CD4-positive, alpha-beta T cell (primary cell): ENCODE results near the gene TLR6. TPM values are rescaled to one million over a fixed set of nuclear protein-coding genes. Genes with fewer than 3 reads are reported as not detected.

Experiments used
- ATAC-seq: fragments of 200-7000 bp; cut with Tn5 transposase; one replicate; pipeline ENCODE4 v1.10.0; 2022; ENCODE audit warnings: mild to moderate bottlenecking; ENCODE audit not compliant: poor library complexity
- CTCF ChIA-PET: fragments of 350-600 bp; sonication (Branson Sonifier 250); formaldehyde crosslinking; loops from one replicate; lab custom pipeline; 2021; ENCODE audit warnings: antibody characterized with exemption, inconsistent platforms; lab: Charles Lee
- POLR2A ChIA-PET: fragments of 350-600 bp; sonication (Branson Sonifier 250); formaldehyde crosslinking; loops from one replicate; lab custom pipeline; 2021; ENCODE audit warnings: antibody characterized with exemption, inconsistent platforms; lab: Charles Lee
- DNase-seq, 14 experiments: peaks; one replicate each; pipeline ENCODE4 v3.0.0-alpha.2; 2013 to 2020; ENCODE audit warnings: mixed read lengths in 2 of 14
- H3K27ac ChIP-seq, 2 donors: one replicate each; pipeline versions ENCODE4 v1.5.1 to v1.7.0; 2013; ENCODE audit warnings: low read length in 2 of 2, low read depth in 1 of 2, mild to moderate bottlenecking in 1 of 2
- H3K27me3 ChIP-seq, 2 experiments: 1 replicate in 1 of 2; 2 replicates in 1 of 2; pipeline versions ENCODE4 v1.6.1 to v1.7.0; 2013; ENCODE audit warnings: low read length in 2 of 2, control low read depth in 1 of 2, mild to moderate bottlenecking in 1 of 2, moderate library complexity in 1 of 2; ENCODE audit not compliant: insufficient read depth in 2 of 2, control insufficient read depth in 1 of 2
- H3K36me3 ChIP-seq: one replicate; pipeline ENCODE4 v1.6.1; 2013; ENCODE audit warnings: low read length, control low read depth; ENCODE audit not compliant: insufficient read depth
- H3K4me1 ChIP-seq: one replicate; pipeline ENCODE4 v1.6.1; 2013; ENCODE audit warnings: low read length, control low read depth; ENCODE audit not compliant: insufficient read depth
- H3K4me3 ChIP-seq: one replicate; pipeline ENCODE4 v1.5.1; 2013; ENCODE audit warnings: mild to moderate bottlenecking, low read length, moderate library complexity
- H3K9me3 ChIP-seq, 2 experiments: 1 replicate in 1 of 2; 2 replicates in 1 of 2; pipeline versions ENCODE4 v1.6.1 to v1.7.0; 2013; ENCODE audit warnings: low read length in 2 of 2, mild to moderate bottlenecking in 2 of 2, control low read depth in 1 of 2, moderate library complexity in 1 of 2; ENCODE audit not compliant: control insufficient read depth in 1 of 2, insufficient read depth in 1 of 2
- H3K27ac Mint-ChIP-seq: one replicate; pipeline ENCODE4 v1.8.0; 2020; ENCODE audit warnings: mixed read lengths
- H3K27me3 Mint-ChIP-seq: one replicate; pipeline ENCODE4 v1.8.0; 2021; ENCODE audit warnings: mixed read lengths
- H3K36me3 Mint-ChIP-seq: one replicate; pipeline ENCODE4 v1.8.0; 2021; ENCODE audit warnings: low read depth, mixed read lengths
- H3K4me1 Mint-ChIP-seq: one replicate; pipeline ENCODE4 v1.8.0; 2021; ENCODE audit warnings: low read depth, mixed read lengths
- H3K4me3 Mint-ChIP-seq: one replicate; pipeline ENCODE4 v1.8.0; 2020; ENCODE audit warnings: mild to moderate bottlenecking, mixed read lengths
- H3K9me3 Mint-ChIP-seq: one replicate; pipeline ENCODE4 v1.8.0; 2020; ENCODE audit warnings: mixed read lengths
- intact Hi-C, 2 experiments: fragments of 100-400 bp; cut with DNase I in 1 of 2; cut with micrococcal nuclease in 1 of 2; formaldehyde crosslinking; loops; one replicate each; pipeline versions ENCODE4 v1.15.1 to v1.9.0; 2023 to 2025; cut with DNase I, micrococcal nuclease
- total RNA-seq, 174 experiments: library from RNA in 2 of 174; stranded (reverse) in 2 of 174; gene quantifications; one replicate each; pipeline ENCODE4 v1.2.3 and lab custom pipeline; 2021 to 2026
- TF ChIP-seq, protein P1 (sequence below): fragments of 200-600 bp; IDR thresholded peaks from one replicate; pipeline ENCODE4 v1.8.0; 2022; ENCODE audit warnings: antibody characterized with exemption, mild to moderate bottlenecking

Gene TLR6
- total RNA-seq, 2 experiments from 2014 or later, result 0.69 to 1.3 TPM

- DNase-seq (no peak), ATAC-seq (no peak)
- H3K27ac Mint-ChIP-seq, result no peak overlapping the region
- intact Hi-C loops, result no loop called here
- TF ChIP-seq, protein P1, sequence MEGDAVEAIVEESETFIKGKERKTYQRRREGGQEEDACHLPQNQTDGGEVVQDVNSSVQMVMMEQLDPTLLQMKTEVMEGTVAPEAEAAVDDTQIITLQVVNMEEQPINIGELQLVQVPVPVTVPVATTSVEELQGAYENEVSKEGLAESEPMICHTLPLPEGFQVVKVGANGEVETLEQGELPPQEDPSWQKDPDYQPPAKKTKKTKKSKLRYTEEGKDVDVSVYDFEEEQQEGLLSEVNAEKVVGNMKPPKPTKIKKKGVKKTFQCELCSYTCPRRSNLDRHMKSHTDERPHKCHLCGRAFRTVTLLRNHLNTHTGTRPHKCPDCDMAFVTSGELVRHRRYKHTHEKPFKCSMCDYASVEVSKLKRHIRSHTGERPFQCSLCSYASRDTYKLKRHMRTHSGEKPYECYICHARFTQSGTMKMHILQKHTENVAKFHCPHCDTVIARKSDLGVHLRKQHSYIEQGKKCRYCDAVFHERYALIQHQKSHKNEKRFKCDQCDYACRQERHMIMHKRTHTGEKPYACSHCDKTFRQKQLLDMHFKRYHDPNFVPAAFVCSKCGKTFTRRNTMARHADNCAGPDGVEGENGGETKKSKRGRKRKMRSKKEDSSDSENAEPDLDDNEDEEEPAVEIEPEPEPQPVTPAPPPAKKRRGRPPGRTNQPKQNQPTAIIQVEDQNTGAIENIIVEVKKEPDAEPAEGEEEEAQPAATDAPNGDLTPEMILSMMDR, result no peak
- no peak overlapping the region for H3K27ac ChIP-seq
- POLR2A ChIA-PET, result no interaction called here
- H3K36me3 Mint-ChIP-seq, result no peaks in the 10 kb centered on the region
- no peaks in the 10 kb centered on the region for H3K27me3 Mint-ChIP-seq
- H3K4me3 ChIP-seq, result no peak overlapping the region
- CTCF ChIA-PET, result no interaction called here
- no peaks in the 10 kb centered on the region for H3K36me3 ChIP-seq
- peaks cover 7% of the 10 kb centered on the region for H3K9me3 Mint-ChIP-seq
- H3K9me3 ChIP-seq, result peaks cover 5 to 7% of the 10 kb centered on the region in 2 experiments
- H3K4me1 ChIP-seq, result no peaks in the 10 kb centered on the region
- no peaks in the 10 kb centered on the region for H3K27me3 ChIP-seq
- H3K4me3 Mint-ChIP-seq, result no peak overlapping the region
- H3K4me1 Mint-ChIP-seq, result peaks cover 9% of the 10 kb centered on the region
Measured at GRCh38 chr4:38823766-38824165, 32.9 kb downstream of the TLR6 start.

GRCh38 chr4:38822748-38823303 is 33.8 kb downstream of the TLR6 start:
- no peaks in the 10 kb centered on the region for H3K36me3 Mint-ChIP-seq
- Histone ChIP-seq H3K36me3 (no peaks in the 10 kb centered on the region), H3K27ac (no peak overlapping the region), H3K9me3 (peaks cover 5 to 7% of the 10 kb centered on the region in 2 experiments), H3K27me3 (no peaks in the 10 kb centered on the region), H3K4me3 (no peak overlapping the region), H3K4me1 (no peaks in the 10 kb centered on the region)
- TF ChIP-seq, protein P1, result no peak
- POLR2A ChIA-PET, result interaction anchor here (1.0 kb wide), 1 partner anchor 19 kb away, joined by 3 read pairs; the partner anchor contains the start of gene TLR1
- ATAC-seq (no peak), DNase-seq (no peak)
- peaks cover 9% of the 10 kb centered on the region for H3K4me1 Mint-ChIP-seq
- H3K27ac Mint-ChIP-seq, result no peak overlapping the region
- H3K4me3 Mint-ChIP-seq, result no peak overlapping the region
- no peaks in the 10 kb centered on the region for H3K27me3 Mint-ChIP-seq
- CTCF ChIA-PET, result interaction anchor here (1.3 kb wide), 1 partner anchor 40 kb away, joined by 3 read pairs; the partner anchor contains the start of gene TLR10
- intact Hi-C loops, result no loop called here
- peaks cover 7% of the 10 kb centered on the region for H3K9me3 Mint-ChIP-seq

- no peak overlapping the region for H3K4me3 ChIP-seq
- ATAC-seq (no peak), DNase-seq (no peak)
- peaks cover 5 to 7% of the 10 kb centered on the region in 2 experiments for H3K9me3 ChIP-seq
- peaks cover 7% of the 10 kb centered on the region for H3K9me3 Mint-ChIP-seq
- no peaks in the 10 kb centered on the region for H3K36me3 ChIP-seq
- no peaks in the 10 kb centered on the region for H3K27me3 ChIP-seq
- H3K4me1 ChIP-seq, result no peaks in the 10 kb centered on the region
- TF ChIP-seq, protein P1, result no peak
- intact Hi-C loops, result no loop called here
- H3K27me3 Mint-ChIP-seq, result no peaks in the 10 kb centered on the region
- ChIA-PET CTCF (interaction anchor here (1.3 kb wide), 1 partner anchor 39 kb away, joined by 3 read pairs; the partner anchor contains the start of gene TLR10), POLR2A (interaction anchor here (1.0 kb wide), 1 partner anchor 18 kb away, joined by 3 read pairs; the partner anchor contains the start of gene TLR1)
- H3K27ac ChIP-seq, result no peak overlapping the region
- peaks cover 9% of the 10 kb centered on the region for H3K4me1 Mint-ChIP-seq
- H3K36me3 Mint-ChIP-seq, result no peaks in the 10 kb centered on the region
- no peak overlapping the region for H3K27ac Mint-ChIP-seq
- H3K4me3 Mint-ChIP-seq, result no peak overlapping the region
Measured at GRCh38 chr4:38821739-38822138, 34.9 kb downstream of the TLR6 start.
